HG03045 (cell line): ENCODE data around the gene DCXR.

Source experiments
- ATAC-seq: cut with Tn5 transposase; IDR thresholded peaks from one replicate; pipeline ENCODE4 v1.9.1; 2021; ENCODE audit warnings: mild to moderate bottlenecking, moderate library complexity; ENCODE audit not compliant: unreplicated experiment

The DCXR gene

DNA sequence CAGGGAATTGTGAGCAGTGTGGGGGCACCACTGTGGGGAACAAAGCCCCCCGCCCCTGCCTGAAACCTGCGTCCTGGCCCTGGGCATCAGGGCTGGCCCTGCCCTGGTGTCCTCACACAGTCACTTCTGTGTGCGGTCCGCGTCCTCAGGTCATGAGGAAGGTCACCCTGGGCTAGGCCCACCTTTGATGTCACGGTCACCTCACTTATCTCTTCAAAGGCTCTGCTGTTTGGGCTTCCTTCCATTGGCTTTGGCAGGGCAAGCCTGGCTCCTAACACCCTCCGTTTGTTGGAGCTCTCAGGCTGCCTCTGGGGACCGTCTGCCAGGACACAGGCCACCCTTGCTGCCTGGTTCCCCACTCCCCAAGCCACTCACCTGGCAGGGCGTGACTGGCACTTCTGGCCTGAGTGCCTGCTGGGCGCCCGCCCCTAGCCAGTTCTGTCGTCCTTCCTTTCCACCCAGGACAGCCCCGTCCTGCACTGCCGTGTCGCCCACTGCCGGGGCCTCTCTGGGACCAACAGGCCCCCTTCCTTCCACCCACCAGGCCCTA, 23.6 kb downstream of the DCXR start:
- no peak for ATAC-seq

DNA sequence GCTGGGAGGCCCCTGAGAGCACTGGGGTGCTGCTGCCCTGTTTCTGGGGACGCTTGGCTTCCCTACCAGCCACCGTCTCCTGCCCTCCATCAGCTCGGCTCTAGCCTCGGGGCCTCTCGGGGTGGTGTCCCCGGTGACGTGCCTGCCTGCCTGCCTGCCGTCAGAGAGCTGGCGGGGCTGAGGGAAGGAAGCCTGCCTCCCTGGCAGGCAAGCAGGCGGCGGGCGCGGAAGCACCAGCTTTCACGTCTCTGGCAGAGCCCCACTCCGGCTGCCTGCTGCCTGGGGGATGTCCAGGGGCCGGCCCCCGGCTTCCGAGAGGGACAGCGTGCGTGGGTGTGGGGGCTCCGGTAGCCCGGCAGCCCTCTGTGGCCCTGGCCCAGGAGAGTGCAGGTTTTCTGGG, 24.2 kb downstream of the DCXR start:
- ATAC-seq = no peak

DNA sequence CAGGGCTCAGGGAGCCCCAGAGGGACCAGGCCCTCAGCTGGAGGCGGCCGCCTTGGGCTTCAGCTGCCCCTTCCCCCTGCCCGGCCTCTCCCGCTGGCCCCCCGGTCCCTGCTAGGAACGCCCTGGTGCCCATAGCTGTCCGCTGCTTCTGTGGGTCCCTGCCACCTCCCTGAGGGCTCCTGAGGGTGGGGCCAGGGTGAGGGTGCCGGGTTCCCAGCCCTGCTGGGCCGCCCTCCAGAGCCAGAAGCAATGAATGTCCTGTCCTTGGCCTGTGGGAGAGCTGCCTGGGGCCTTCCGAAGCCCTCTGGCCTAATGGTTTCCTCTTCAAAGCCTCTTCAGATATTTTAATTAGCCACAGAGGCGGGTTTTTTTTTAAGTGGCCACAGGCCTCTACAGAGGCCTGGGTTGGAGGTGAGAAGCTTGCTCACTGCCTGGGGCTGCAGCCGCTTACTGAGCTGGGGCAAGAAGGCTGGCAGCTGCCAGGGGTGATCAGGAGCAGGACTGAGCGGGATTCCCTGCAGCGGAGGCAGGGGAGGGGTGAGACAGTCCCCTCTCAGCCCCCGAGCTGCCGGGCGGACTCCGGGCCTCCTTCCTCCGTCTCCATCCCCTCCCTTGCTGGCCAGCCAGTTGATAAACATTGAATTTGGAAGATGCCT, 24.7 kb downstream of the DCXR start:
- no peak for ATAC-seq

GRCh38 chr17:82012261-82012639, 25.2 kb downstream of the DCXR start:
- ATAC-seq = no peak

DNA sequence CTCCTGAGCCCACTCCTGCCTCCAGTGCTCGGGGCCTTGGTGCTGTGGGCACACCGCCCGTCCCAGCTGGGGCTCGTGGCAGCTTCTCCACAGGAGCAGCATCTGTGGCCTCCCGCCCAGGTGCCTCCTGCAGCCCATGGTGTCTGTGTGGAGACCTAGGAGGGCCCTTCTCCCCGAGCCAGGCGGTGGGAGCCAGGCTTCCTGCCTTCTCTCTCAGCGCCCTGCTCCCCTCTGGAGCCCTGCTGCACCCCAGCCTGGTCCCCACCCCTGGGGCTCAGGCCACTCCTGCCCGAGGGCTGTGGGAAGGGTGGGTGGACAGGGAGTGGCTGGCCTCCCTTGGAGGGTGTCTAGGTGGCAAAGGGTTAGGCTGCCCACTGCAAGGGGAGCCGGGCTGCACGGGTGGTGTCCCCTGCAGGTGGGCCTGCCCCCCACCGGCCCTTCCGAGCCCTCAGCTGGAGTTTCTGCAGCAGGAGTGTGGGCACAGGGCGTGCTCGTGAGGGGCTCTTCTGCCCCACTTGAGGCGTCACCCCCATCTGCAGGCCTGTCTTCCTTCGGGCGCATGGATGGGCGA, 25.8 kb downstream of the DCXR start:
- ATAC-seq = no peak

GRCh38 chr17:82010575-82011525, 26.6 kb downstream of the DCXR start:
- ATAC-seq = no peak

DNA sequence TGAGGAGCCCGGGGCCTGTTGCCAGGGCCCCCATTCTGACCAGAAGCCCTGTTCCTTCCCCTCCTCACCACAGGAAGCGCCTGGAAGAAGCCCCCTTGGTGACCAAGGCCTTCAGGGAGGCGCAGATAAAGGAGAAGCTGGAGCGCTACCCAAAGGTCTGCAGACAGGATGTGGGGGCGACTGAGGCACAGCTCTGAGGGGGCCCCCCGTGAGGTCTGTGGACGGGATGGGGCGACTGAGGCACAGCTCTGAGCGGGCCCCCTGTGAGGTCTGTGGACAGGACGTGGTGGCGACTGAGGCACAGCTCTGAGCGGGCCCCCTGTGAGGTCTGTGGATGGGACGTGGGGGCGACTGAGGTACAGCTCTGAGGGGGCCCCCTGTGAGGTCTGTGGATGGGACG, 28.1 kb downstream of the DCXR start:
- no peak for ATAC-seq

- ATAC-seq = no peak
These were observed 28.5 kb downstream of the DCXR start for GRCh38 chr17:82008941-82009405.

DNA sequence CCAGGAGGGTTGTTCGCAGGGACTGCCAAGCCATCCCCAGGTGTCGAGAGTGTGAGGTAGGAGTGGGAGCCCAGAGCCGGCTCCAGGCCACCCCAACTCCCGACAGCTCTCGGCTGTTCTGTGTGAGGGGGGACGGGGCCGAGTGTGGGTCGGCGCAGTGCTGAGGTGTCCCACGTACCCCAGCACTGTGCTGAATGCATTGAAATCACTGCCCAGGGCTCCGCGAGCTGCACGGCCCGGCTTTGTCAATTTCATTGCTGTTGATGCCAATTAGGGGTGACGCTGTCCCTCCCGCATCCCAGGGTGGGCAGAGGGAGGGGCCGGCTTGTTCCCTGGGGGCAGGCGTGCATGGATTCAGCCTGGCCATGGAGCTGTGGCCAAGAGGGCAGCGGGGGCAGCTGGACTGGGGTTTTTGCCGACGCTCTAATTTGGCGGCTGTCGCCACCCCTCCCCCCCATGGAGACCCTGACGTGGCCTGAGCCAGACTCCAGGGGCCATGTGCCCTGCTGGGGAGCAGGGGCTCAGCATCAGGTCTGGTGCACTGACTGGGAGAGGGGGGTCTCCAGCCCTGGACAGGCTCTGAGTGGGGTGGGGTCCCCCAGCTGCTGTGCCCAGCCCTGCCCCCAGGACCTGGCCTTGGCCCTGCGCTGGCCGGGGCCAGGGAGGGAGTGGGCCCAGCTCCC, 29.1 kb downstream of the DCXR start:
- no peak for ATAC-seq

- ATAC-seq = no peak
These were observed 29.8 kb downstream of the DCXR start for GRCh38 chr17:82007495-82008257.

- no peak for ATAC-seq
These were observed 30.3 kb downstream of the DCXR start for GRCh38 chr17:82007228-82007494.

GRCh38 chr17:82006468-82007227, 30.8 kb downstream of the DCXR start:
- ATAC-seq = no peak

- ATAC-seq = no peak
These were observed 31.7 kb downstream of the DCXR start for GRCh38 chr17:82005701-82006348.

DNA sequence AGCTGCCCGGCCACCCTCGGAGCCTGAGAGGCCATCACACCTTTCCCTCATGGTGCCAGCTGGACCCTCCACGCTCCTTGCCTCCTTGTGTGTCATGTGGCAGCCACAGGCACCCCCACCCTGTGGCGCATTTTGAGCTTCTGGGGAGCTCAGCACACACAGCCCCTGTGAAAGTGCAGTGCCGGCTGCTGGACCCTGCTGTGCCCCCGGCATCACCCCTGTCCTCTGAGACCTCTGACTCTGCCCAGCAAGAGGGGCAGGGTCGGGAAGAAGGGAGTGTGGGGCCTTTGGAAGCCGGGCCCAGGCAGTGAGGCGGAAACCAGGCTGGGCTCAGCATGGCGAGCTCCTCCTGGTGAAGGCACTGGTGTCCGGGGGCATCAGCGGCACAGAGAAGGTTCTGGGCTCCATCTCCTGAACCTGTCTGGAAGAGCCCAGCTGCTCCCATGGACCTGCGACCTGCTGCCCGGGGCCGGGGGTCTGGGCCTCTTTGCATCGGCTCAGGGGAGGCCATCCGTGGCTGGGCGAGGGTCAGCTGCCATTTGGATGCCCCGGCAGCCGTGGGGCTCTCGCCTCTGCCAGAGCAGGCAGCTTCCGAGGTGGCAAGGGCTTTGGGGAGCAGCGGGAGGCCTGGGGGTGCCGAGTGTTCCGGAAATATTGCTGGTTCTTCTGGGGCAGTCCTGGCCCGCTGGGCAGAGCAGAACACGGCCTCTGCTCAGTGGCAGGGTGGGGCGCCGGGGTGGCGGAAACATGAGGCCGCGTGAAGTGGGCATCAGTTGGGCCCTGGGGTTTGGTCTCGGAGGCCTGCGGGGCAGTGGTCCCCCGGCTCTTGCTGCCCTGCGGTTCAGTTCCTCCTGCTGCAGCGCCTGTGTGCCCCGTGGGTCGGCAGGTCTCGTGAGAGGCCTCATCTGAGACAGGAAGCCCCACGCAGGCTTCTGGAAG, 32.7 kb downstream of the DCXR start:
- ATAC-seq = no peak

DNA sequence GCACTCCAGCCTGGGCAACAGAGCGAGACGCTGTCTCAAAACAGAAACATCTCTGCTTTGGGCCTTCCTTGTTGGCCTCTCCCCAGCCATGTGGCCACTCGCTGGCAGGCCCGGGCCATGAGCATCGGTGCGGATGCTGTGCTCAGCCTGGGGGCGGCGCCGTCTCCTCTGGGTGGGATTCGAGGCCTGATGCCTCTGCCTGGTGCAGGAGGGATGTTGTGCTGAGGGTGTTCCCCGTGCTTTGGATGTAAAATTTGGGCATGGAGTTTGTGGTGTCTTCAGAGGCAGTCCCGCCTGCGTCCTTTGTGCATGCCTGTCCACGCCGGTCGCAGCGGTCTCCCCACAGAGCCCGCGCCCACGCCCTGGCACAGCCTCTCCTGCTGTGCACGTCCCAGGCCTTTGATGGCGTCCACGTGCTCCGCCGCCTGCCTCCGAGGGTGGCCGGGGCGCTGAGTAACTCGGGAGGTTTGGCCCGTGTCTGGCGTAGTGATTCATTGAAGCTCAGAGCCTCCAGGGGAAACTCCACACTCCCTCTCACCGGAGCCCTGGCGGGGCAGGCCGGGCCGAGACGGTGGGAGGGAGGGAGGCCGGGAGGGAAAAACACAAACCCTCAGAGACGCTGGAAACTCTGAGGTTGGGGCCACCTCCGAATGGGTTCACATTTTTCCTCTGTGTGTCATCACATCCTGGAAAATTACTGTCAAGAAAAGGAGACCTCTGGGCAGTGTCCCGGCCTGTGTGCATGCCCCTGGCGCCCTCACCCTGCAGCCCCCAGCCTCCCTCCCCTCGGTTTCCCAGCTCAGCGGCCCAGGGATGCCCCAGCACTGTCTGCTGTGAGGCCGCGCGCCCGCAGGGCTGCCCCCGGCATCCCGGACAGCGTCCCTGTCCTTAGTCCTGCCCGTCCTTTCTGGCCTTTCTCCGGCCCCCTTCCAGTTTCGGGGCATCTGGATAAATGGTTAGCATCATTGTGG, 33.8 kb downstream of the DCXR start:
- no peak for ATAC-seq

DNA sequence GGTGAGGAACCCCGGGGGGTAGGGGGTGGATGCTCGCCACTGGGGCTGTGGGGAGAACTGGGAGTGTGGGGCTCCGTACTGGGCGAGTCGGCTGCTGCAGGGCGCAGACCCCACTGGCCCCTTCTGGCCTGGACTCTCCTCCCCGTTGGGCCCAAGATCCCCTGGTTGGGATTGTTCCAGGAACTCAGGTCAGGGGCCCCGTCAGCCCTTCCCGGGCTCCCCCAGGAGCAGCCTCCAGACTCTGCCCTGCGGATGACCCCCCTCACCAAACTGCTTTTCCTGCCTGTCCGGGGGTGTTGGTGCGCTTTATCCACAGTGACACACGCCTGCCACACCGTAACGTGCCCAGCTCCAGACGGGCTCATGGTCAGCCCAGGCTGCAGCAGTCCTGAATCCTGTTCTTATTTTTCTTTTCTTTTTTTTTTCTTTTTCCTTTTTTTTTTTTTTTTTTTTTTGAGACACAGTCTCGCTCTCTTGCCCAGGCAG, 35.9 kb downstream of the DCXR start:
- no peak for ATAC-seq
